GM21367 (cell line): ENCODE results near the gene CACNA2D3.

Experiments
- ATAC-seq: cut with Tn5 transposase; IDR thresholded peaks from one replicate; pipeline ENCODE4 v1.9.1; 2021; ENCODE audit not compliant: unreplicated experiment

Gene CACNA2D3

GRCh38 chr3:54168451-54168850 lies 46.1 kb downstream of the CACNA2D3 start:
- no peak for ATAC-seq

- no peak for ATAC-seq
Observed at GRCh38 chr3:54169524-54169923, 47.2 kb downstream of the CACNA2D3 start.

GRCh38 chr3:54171509-54171908 lies 49.2 kb downstream of the CACNA2D3 start:
- no peak for ATAC-seq

- no peak for ATAC-seq
Observed at GRCh38 chr3:54171951-54172350, 49.6 kb downstream of the CACNA2D3 start.

- no peak for ATAC-seq
Observed at GRCh38 chr3:54173371-54173770, 51.0 kb downstream of the CACNA2D3 start.

GRCh38 chr3:54176106-54176505 lies 53.8 kb downstream of the CACNA2D3 start:
- ATAC-seq, result no peak

GRCh38 chr3:54177816-54178215 lies 55.5 kb downstream of the CACNA2D3 start:
- no peak for ATAC-seq

- no peak for ATAC-seq
Observed at GRCh38 chr3:54178376-54178775, 56.0 kb downstream of the CACNA2D3 start.

- no peak for ATAC-seq
Observed at GRCh38 chr3:54180921-54181320, 58.6 kb downstream of the CACNA2D3 start.

GRCh38 chr3:54182242-54182641 lies 59.9 kb downstream of the CACNA2D3 start:
- no peak for ATAC-seq

GRCh38 chr3:54185740-54186139 lies 63.4 kb downstream of the CACNA2D3 start:
- ATAC-seq, result no peak

GRCh38 chr3:54188176-54188791 lies 65.9 kb downstream of the CACNA2D3 start:
- ATAC-seq, result no peak

- no peak for ATAC-seq
Observed at GRCh38 chr3:54191220-54191619, 68.9 kb downstream of the CACNA2D3 start.

- ATAC-seq, result no peak
Observed at GRCh38 chr3:54192026-54192425, 69.7 kb downstream of the CACNA2D3 start.

- ATAC-seq, result no peak
Observed at GRCh38 chr3:54193093-54193492, 70.7 kb downstream of the CACNA2D3 start.

- ATAC-seq, result no peak
Observed at GRCh38 chr3:54196360-54196991, 74.1 kb downstream of the CACNA2D3 start.

GRCh38 chr3:54197509-54197908 lies 75.2 kb downstream of the CACNA2D3 start:
- no peak for ATAC-seq

GRCh38 chr3:54198556-54198955 lies 76.2 kb downstream of the CACNA2D3 start:
- ATAC-seq, result no peak

- no peak for ATAC-seq
Observed at GRCh38 chr3:54202054-54202453, 79.7 kb downstream of the CACNA2D3 start.

- ATAC-seq, result no peak
Observed at GRCh38 chr3:54202651-54203248, 80.4 kb downstream of the CACNA2D3 start.

- ATAC-seq, result no peak
Observed at GRCh38 chr3:54206874-54207273, 84.5 kb downstream of the CACNA2D3 start.

GRCh38 chr3:54211097-54211496 lies 88.7 kb downstream of the CACNA2D3 start:
- ATAC-seq, result no peak

- no peak for ATAC-seq
Observed at GRCh38 chr3:54212723-54213122, 90.4 kb downstream of the CACNA2D3 start.
